ENCODE results near the gene ASB2.

GRCh38 chr14:93997082-93997481 lies 20.7 kb upstream of the ASB2 start, which contains the start of gene CCDC197:
- TF ChIP-seq CTCF (IDR thresholded peaks at IDR 0.05) (no peak), POLR2AphosphoS5 (IDR thresholded peaks at IDR 0.05) (no peak), POLR2A (IDR thresholded peaks at IDR 0.05) (no peak)

Measured in suprapubic skin (tissue), 4 donors.